Epithelial cell of esophagus (primary cell): ENCODE results near the gene RASGRP3.

Experiments used
- DNase-seq: peaks from one replicate; pipeline ENCODE4 v3.0.0; 2010; ENCODE audit warnings: low read depth
- H3K4me3 ChIP-seq: 2 replicates; pipeline ENCODE4 v1.5.1; 2011; ENCODE audit warnings: mild to moderate bottlenecking, low read length, control low read depth
- TF ChIP-seq, protein P1 (sequence below): IDR thresholded peaks from 2 replicates; pipeline ENCODE4 v1.5.1; 2011; ENCODE audit warnings: low read depth, mild to moderate bottlenecking, low read length, control low read depth, inconsistent platforms; ENCODE audit not compliant: insufficient read depth; ENCODE audit errors: missing control alignments

The RASGRP3 gene, protein sequence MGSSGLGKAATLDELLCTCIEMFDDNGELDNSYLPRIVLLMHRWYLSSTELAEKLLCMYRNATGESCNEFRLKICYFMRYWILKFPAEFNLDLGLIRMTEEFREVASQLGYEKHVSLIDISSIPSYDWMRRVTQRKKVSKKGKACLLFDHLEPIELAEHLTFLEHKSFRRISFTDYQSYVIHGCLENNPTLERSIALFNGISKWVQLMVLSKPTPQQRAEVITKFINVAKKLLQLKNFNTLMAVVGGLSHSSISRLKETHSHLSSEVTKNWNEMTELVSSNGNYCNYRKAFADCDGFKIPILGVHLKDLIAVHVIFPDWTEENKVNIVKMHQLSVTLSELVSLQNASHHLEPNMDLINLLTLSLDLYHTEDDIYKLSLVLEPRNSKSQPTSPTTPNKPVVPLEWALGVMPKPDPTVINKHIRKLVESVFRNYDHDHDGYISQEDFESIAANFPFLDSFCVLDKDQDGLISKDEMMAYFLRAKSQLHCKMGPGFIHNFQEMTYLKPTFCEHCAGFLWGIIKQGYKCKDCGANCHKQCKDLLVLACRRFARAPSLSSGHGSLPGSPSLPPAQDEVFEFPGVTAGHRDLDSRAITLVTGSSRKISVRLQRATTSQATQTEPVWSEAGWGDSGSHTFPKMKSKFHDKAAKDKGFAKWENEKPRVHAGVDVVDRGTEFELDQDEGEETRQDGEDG

DNA sequence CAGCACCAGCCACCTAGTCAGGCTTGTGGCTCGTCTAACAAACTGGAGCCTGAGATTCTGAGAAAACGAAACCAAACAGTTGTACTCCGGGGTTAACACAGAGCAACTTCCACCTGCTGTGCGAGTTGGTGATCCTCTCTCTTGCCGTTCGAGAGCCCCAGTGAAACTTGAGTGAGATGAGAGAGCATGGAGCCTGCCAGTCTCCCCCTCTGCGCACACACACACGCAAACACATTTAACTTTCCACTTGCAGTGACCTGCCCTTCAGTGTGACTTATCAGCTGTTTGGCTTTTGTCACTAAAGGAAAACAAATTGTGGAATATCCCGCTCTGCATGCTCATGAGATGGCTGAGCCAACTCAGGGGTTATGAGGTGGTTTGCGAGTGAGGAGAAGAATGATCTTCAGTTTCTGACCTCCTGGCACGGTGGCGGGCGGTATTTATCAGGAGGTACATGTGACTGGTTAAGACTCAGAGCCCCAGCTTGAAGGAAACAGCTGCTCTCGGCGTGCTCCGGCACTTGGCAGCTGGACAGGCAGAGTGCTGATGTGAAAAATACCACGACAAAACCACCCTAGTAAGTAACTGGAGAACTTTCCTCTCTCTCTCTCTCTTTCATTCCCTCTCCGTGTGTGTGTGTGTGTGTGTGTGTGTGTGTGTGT lies at the start of gene RASGRP3:
Gene RASGRP3 (plus strand): TSS at position 519 of the 662 bp plus-strand sequence. CDS start 38,488 bp downstream, outside the sequence.
- TF ChIP-seq, protein P1, sequence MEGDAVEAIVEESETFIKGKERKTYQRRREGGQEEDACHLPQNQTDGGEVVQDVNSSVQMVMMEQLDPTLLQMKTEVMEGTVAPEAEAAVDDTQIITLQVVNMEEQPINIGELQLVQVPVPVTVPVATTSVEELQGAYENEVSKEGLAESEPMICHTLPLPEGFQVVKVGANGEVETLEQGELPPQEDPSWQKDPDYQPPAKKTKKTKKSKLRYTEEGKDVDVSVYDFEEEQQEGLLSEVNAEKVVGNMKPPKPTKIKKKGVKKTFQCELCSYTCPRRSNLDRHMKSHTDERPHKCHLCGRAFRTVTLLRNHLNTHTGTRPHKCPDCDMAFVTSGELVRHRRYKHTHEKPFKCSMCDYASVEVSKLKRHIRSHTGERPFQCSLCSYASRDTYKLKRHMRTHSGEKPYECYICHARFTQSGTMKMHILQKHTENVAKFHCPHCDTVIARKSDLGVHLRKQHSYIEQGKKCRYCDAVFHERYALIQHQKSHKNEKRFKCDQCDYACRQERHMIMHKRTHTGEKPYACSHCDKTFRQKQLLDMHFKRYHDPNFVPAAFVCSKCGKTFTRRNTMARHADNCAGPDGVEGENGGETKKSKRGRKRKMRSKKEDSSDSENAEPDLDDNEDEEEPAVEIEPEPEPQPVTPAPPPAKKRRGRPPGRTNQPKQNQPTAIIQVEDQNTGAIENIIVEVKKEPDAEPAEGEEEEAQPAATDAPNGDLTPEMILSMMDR, result no peak
- H3K4me3 ChIP-seq, result peak within 1 kb of the TSS; percentile 85
- peak; percentile 65 for DNase-seq

DNA sequence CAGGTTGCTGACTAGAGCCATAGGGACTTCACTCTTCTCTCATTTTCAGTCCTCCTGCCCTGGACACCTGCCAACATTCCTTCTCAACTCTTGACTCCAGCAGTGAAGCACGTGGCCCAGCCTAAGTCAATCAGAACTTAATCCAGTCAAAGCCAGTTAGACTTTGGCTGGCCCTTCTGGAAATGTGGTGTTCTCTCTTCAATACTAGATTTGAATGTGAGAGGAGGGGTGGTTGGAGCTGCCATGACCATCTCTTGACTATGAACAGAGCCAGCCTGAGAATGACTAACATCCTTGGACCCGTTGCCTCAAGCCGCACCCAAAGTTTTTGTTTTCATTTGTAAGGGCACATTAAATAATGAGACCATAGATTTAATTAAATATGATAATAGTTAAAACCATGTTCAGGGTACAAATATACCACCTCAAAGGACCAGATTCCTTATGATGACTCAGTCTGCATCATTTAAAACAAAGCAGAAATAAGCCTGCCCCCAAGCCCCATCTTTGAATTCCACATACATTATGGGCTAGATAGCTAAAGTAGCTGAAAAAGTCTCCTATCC lies 49.7 kb upstream of the RASGRP3 start:
- TF ChIP-seq, protein P1, result no peak
- no peak overlapping the region for H3K4me3 ChIP-seq
- peak; percentile 63 for DNase-seq

DNA sequence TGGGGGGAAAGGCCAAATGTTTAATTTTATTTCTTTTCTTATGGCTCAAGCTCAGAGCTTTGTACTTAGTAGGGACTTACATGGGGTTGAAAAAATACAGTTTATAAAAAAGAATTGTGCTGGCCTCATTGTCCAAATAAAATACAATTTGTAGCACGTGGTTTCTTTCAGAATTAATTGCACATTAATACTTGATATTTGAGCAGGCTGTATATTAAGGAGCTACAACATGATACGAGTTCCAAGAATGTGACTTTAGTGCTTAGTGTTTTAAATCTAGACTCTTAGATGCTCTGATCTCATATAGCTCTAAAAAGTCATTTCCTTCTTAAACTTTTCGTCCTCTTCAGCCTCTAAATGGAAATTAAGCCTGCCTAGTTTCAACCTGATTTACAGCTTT lies 46.4 kb upstream of the RASGRP3 start:
- TF ChIP-seq, protein P1, result no peak
- H3K4me3 ChIP-seq, result no peak overlapping the region

DNA sequence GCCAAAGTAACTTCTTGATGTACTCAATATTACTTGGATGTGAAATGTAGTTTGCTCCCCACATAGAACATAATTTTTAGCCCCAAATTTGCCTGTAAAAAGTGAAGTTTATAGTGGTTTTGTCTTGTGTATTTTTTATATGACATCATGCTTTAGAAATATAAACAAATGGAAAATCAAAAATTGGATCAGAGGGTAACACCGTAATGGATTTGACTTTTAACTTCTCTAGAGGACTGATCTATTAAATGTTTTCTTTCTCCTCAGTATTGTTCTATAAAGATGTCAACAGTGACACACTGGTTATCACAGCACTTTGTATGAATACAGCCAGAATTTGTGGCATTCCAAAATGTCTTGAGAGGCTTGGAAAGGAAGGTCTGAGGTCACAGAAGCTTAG lies 45.6 kb upstream of the RASGRP3 start:
- DNase-seq, result no peak
- TF ChIP-seq, protein P1, result no peak
- no peak overlapping the region for H3K4me3 ChIP-seq

More for the DNA sequence above, 46.4 kb upstream of the RASGRP3 start:
- DNase-seq, result no peak

GRCh38 chr2:33432871-33433270 lies 43.6 kb upstream of the RASGRP3 start:
- DNase-seq, result no peak
- TF ChIP-seq, protein P1, result no peak
- H3K4me3 ChIP-seq, result no peak overlapping the region

DNA sequence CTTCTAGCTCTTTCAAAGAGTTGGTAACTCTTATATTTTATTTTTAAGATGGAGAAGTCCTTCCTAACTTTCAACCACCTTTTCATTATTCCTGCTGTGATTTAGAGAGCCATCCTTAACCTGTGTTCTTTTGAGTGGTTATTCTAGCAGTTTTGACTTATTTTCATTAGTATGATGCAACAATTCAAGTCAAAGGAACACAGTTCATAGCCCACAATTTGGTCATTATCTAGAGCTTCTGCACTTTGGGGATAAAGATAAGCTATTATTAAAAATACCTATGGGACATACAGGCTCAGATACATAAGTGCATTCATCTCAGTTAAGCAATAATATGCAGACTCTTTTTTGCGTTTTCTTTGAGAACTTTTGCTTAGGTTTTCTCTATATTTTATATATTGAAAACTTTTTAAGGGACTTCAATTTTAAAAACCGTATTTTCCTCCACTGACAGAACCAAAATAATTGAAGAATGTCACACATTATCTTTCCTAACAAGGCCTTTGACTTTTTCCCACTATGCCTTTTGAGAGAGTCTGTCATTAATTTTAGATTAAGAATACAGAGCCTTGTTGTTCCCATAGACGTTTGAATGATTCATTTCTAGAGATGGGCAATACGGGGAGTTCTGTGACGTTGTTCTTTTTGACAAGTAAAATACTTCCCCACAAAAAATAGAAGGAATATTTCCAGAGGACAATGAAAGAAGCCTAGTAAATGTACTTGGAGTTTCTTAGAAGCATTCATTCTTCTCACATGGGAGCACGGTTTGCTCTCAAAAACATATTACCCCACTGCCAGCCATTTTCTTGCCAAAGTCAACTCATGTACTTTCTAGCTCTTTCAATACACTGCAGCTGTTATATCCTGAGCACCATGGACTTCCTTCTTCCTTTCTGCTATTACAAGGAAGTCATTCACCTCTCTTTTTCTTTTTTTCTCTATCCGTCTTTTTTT lies 42.9 kb upstream of the RASGRP3 start:
- H3K4me3 ChIP-seq, result no peak overlapping the region
- DNase-seq, result no peak
- TF ChIP-seq, protein P1, result no peak
